ENCODE results near the gene ARHGAP25.

- TF ChIP-seq EZH2 (IDR thresholded peaks at IDR 0.05; ENCODE audit: low read length, missing control alignments) (no peak), CTCF (conservative IDR thresholded peaks at IDR 0.05 in 1 of 2, IDR thresholded peaks at IDR 0.05 in 1 of 2; ENCODE audit: low read depth in 1 of 2, low read length in 2 of 2) (no peak)
These were observed 10.4 kb downstream of the ARHGAP25 start for GRCh38 chr2:68745006-68745405.

Measured in fibroblast of lung (primary cell).